CD14-positive monocyte (primary cell): ENCODE measurements around the gene TBC1D32. TPM values are rescaled to one million over a fixed set of nuclear protein-coding genes. Genes with fewer than 3 reads are reported as not detected.

Source experiments
- DNase-seq, 3 donors: peaks; one replicate each; pipeline ENCODE4 v3.0.0-alpha.2; 2011 to 2022
- H2AFZ ChIP-seq: 2 replicates; pipeline ENCODE4 v1.6.0; 2012; ENCODE audit warnings: mild to moderate bottlenecking, low read depth, low read length, inconsistent platforms; ENCODE audit not compliant: insufficient read depth, poor library complexity, severe bottlenecking
- H3K27ac ChIP-seq, 2 donors: 1 replicate in 1 of 2; 2 replicates in 1 of 2; pipeline ENCODE4 v1.5.1; 2012 to 2013; ENCODE audit warnings: low read length in 2 of 2, control low read depth in 1 of 2, inconsistent platforms in 1 of 2, low read depth in 1 of 2, mild to moderate bottlenecking in 1 of 2
- H3K27me3 ChIP-seq, 2 donors: one replicate each; pipeline versions ENCODE4 v1.6.0 to v1.6.1; 2011 to 2013; ENCODE audit warnings: low read length in 2 of 2; ENCODE audit not compliant: control insufficient read depth in 2 of 2, insufficient read depth in 2 of 2
- H3K36me3 ChIP-seq, 2 donors: replicated peaks in 1 of 2; 1 replicate in 1 of 2; 2 replicates in 1 of 2; pipeline versions ENCODE4 v1.5.1 to v1.6.1; 2012 to 2013; ENCODE audit warnings: low read length in 2 of 2, control low read depth in 1 of 2, inconsistent platforms in 1 of 2, mild to moderate bottlenecking in 1 of 2; ENCODE audit not compliant: insufficient read depth in 2 of 2, control insufficient read depth in 1 of 2
- H3K4me1 ChIP-seq, 2 donors: 1 replicate in 1 of 2; 2 replicates in 1 of 2; pipeline versions ENCODE4 v1.5.1 to v1.6.1; 2012 to 2013; ENCODE audit warnings: low read length in 2 of 2, control low read depth in 1 of 2, inconsistent platforms in 1 of 2, mild to moderate bottlenecking in 1 of 2, moderate library complexity in 1 of 2; ENCODE audit not compliant: insufficient read depth in 2 of 2, control insufficient read depth in 1 of 2
- H3K4me2 ChIP-seq: replicated peaks from 2 replicates; pipeline ENCODE3; 2012; ENCODE audit warnings: low read length, moderate library complexity, mild to moderate bottlenecking; ENCODE audit not compliant: poor library complexity, severe bottlenecking; ENCODE audit errors: extremely low read depth
- H3K4me3 ChIP-seq, 3 experiments: fragments of 200-600 bp in 1 of 3; sonication (generic) in 1 of 3; replicated peaks in 1 of 3; 1 replicate in 2 of 3; 2 replicates in 1 of 3; pipeline ENCODE4 v1.5.1; 2011 to 2013; ENCODE audit warnings: low read length in 3 of 3, mild to moderate bottlenecking in 3 of 3, control low read depth in 2 of 3, low read depth in 2 of 3, inconsistent platforms in 1 of 3, moderate library complexity in 1 of 3
- H3K79me2 ChIP-seq: 2 replicates; pipeline ENCODE4 v1.6.0; 2012; ENCODE audit warnings: mild to moderate bottlenecking, control low read depth, inconsistent platforms, low read length, moderate library complexity; ENCODE audit not compliant: insufficient read depth
- H3K9ac ChIP-seq: 2 replicates; pipeline ENCODE4 v1.6.0; 2017; ENCODE audit warnings: low read length, mild to moderate bottlenecking; ENCODE audit not compliant: insufficient read depth, poor library complexity, severe bottlenecking
- H3K9me3 ChIP-seq, 2 donors: replicated peaks in 1 of 2; 1 replicate in 1 of 2; 2 replicates in 1 of 2; pipeline versions ENCODE4 v1.5.1 to v1.6.1; 2012 to 2013; ENCODE audit warnings: low read length in 2 of 2, control low read depth in 1 of 2; ENCODE audit not compliant: control insufficient read depth in 1 of 2, insufficient read depth in 1 of 2
- H4K20me1 ChIP-seq: 2 replicates; pipeline ENCODE4 v1.6.0; 2012; ENCODE audit warnings: mild to moderate bottlenecking, low read length, control low read depth, moderate library complexity; ENCODE audit not compliant: insufficient read depth
- H3K27ac Mint-ChIP-seq, 7 donors: one replicate each; pipeline ENCODE4 v1.8.0; 2020; ENCODE audit warnings: mild to moderate bottlenecking in 7 of 7, mixed read lengths in 7 of 7, moderate library complexity in 6 of 7, inconsistent platforms in 2 of 7
- H3K27me3 Mint-ChIP-seq, 3 donors: one replicate each; pipeline ENCODE4 v1.8.0; 2021 to 2022; ENCODE audit warnings: low read depth in 3 of 3, mild to moderate bottlenecking in 3 of 3, mixed read lengths in 3 of 3, moderate library complexity in 3 of 3, inconsistent platforms in 1 of 3
- H3K36me3 Mint-ChIP-seq, 2 donors: one replicate each; pipeline ENCODE4 v1.8.0; 2020; ENCODE audit warnings: mixed read lengths in 2 of 2, inconsistent platforms in 1 of 2, mild to moderate bottlenecking in 1 of 2
- H3K4me1 Mint-ChIP-seq: one replicate; pipeline ENCODE4 v1.8.0; 2020; ENCODE audit warnings: mild to moderate bottlenecking, mixed read lengths
- H3K4me3 Mint-ChIP-seq, 2 donors: one replicate each; pipeline ENCODE4 v1.8.0; 2020; ENCODE audit warnings: mild to moderate bottlenecking in 2 of 2, mixed read lengths in 2 of 2, moderate library complexity in 1 of 2
- H3K9me3 Mint-ChIP-seq, 7 donors: one replicate each; pipeline ENCODE4 v1.8.0; 2020 to 2022; ENCODE audit warnings: mixed read lengths in 7 of 7, mild to moderate bottlenecking in 6 of 7, moderate library complexity in 6 of 7, inconsistent platforms in 2 of 7
- WGBS: methylation state at CpG from one replicate; pipeline ENCODE4 v1.1.5; 2013; ENCODE audit warnings: missing lambda C conversion rate; ENCODE audit not compliant: insufficient coverage; 5-methylcytosine and 5-hydroxymethylcytosine counted together
- intact Hi-C, 2 donors: fragments of 100-400 bp; cut with micrococcal nuclease; formaldehyde crosslinking; loops; one replicate each; pipeline versions ENCODE4 v1.15.0 to v1.15.1; 2023
- polyA plus RNA-seq, 3 donors: library from polyadenylated mRNA; depleted of rRNA in 1 of 3; unstranded in 2 of 3; stranded (reverse) in 1 of 3; fragments of 300-500 nt in 2 of 3; fragments of >200 nt in 1 of 3; fragmentation: Illumina TruSeq in 2 of 3; gene quantifications; 1 replicate in 2 of 3; 2 replicates in 1 of 3; pipeline ENCODE4 v1.2.3, GENCODE V29; 2012 to 2021
- TF ChIP-seq, protein P1 (sequence below): fragments of 200-600 bp; IDR thresholded peaks from one replicate; pipeline ENCODE4 v1.8.0; 2022; ENCODE audit warnings: antibody characterized with exemption, mild to moderate bottlenecking

TBC1D32 gene
- polyA plus RNA-seq, 3 donors = 0.23 to 0.64 TPM; not detected in 1

DNA sequence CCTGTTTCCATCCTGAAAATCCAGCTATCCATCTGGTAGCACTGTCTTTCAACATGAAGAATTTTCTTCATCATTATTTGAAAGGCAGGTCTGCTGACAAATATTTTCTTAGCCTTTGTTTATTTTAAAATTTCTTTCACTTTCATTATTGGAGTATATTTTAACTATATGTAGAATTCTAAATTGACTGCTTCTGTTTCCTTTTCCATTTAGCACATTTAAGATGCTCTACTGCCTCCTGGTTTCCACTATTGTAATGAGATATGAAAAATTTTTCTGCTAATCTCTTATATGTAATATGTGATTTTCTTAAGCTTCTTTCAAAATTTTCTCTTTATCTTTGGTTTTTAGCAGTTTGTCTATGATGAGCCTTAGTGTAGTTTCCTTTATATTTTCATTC, 97.3 kb downstream of the TBC1D32 start:
- TF ChIP-seq, protein P1, sequence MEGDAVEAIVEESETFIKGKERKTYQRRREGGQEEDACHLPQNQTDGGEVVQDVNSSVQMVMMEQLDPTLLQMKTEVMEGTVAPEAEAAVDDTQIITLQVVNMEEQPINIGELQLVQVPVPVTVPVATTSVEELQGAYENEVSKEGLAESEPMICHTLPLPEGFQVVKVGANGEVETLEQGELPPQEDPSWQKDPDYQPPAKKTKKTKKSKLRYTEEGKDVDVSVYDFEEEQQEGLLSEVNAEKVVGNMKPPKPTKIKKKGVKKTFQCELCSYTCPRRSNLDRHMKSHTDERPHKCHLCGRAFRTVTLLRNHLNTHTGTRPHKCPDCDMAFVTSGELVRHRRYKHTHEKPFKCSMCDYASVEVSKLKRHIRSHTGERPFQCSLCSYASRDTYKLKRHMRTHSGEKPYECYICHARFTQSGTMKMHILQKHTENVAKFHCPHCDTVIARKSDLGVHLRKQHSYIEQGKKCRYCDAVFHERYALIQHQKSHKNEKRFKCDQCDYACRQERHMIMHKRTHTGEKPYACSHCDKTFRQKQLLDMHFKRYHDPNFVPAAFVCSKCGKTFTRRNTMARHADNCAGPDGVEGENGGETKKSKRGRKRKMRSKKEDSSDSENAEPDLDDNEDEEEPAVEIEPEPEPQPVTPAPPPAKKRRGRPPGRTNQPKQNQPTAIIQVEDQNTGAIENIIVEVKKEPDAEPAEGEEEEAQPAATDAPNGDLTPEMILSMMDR = no peak
- Histone ChIP-seq H3K36me3 (no peaks in the 10 kb centered on the region), H3K4me1 (no peaks in the 10 kb centered on the region), H3K79me2 (no peaks in the 10 kb centered on the region), H3K9me3 (peaks cover 0 to 8% of the 10 kb centered on the region in 2 donors), H3K27me3 (no peaks in the 10 kb centered on the region), H3K4me2 (no peak overlapping the region), H4K20me1 (no peaks in the 10 kb centered on the region), H3K4me3 (no peak overlapping the region), H3K9ac (no peak overlapping the region), H2AFZ (no peak overlapping the region), H3K27ac (no peak overlapping the region)
- no peak for DNase-seq
- Mint-ChIP-seq H3K27ac (no peak overlapping the region), H3K9me3 (peaks cover 5 to 20% (median 7%) of the 10 kb centered on the region in 7 donors), H3K4me3 (no peak overlapping the region), H3K27me3 (no peaks in the 10 kb centered on the region), H3K36me3 (peaks cover 3 to 5% of the 10 kb centered on the region in 2 donors), H3K4me1 (no peaks in the 10 kb centered on the region)
- intact Hi-C loops = no loop called here

DNA sequence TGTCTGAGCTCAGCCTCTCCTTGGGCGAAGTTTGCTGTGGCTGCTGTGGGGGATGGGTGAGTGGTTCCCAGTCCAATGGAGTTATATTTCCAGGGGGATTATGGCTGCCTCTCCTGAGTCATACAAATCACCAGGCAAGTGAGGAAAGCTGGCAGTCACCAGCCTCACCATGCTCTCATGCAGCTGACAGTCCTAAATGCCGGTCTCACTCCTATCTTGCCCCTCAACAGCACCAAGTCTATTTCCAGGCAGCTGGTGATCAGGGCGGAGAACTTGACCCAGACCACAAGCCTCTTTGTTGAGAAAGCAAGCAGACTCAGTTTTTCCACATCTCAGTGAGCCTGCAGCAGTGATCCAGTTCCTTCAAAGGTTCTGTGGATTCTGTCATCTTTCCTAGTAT, 98.9 kb downstream of the TBC1D32 start:
- no peak overlapping the region for H3K4me3 Mint-ChIP-seq
- DNase-seq = no peak
- Histone ChIP-seq H2AFZ (no peak overlapping the region), H3K9ac (no peak overlapping the region), H3K4me2 (no peak overlapping the region), H4K20me1 (no peaks in the 10 kb centered on the region), H3K27me3 (no peaks in the 10 kb centered on the region), H3K79me2 (no peaks in the 10 kb centered on the region), H3K27ac (no peak overlapping the region), H3K36me3 (no peaks in the 10 kb centered on the region), H3K4me1 (no peaks in the 10 kb centered on the region), H3K4me3 (no peak overlapping the region), H3K9me3 (peaks cover 0 to 8% of the 10 kb centered on the region in 2 donors)
- H3K27me3 Mint-ChIP-seq = no peaks in the 10 kb centered on the region
- H3K4me1 Mint-ChIP-seq = no peaks in the 10 kb centered on the region
- no peak overlapping the region for H3K27ac Mint-ChIP-seq
- TF ChIP-seq, protein P1 = no peak
- intact Hi-C loops = no loop called here
- peaks cover 3 to 5% of the 10 kb centered on the region in 2 donors for H3K36me3 Mint-ChIP-seq
- peaks cover 5 to 16% (median 8%) of the 10 kb centered on the region in 7 donors for H3K9me3 Mint-ChIP-seq
- WGBS = 92% methylated on average over 1 of the region's 3 CpGs
